ENCODE measurements around the gene KIF9. TPM values are rescaled to one million over a fixed set of nuclear protein-coding genes. Genes with fewer than 3 reads are reported as not detected.
"Not testable (repeated sequence)": the region's sequence is repeated elsewhere in the genome, so short reads cannot be mapped to it uniquely, and the experiment has no call there.

The KIF9 gene
- total RNA-seq, 2 experiments from 2014 or later: 6.9 to 7.6 TPM

- Mint-ChIP-seq H3K36me3 (no peaks in the 10 kb centered on the region), H3K4me1 (no peaks in the 10 kb centered on the region), H3K27me3 (no peaks in the 10 kb centered on the region), H3K4me3 (no peak overlapping the region), H3K27ac (no peak overlapping the region), H3K9me3 (peaks cover 3% of the 10 kb centered on the region)
- no peak for DNase-seq
Observed at GRCh38 chr3:47197287-47197686, 85.3 kb downstream of the KIF9 start.

GRCh38 chr3:47194994-47195393 is 87.6 kb downstream of the KIF9 start:
- Mint-ChIP-seq H3K27ac (no peak overlapping the region), H3K9me3 (peaks cover 3% of the 10 kb centered on the region), H3K36me3 (no peaks in the 10 kb centered on the region), H3K4me1 (no peaks in the 10 kb centered on the region), H3K4me3 (no peak overlapping the region), H3K27me3 (no peaks in the 10 kb centered on the region)
- DNase-seq: no peak

GRCh38 chr3:47193871-47194859 is 88.4 kb downstream of the KIF9 start:
- no peaks in the 10 kb centered on the region for H3K4me1 Mint-ChIP-seq
- H3K9me3 Mint-ChIP-seq: peaks cover 3% of the 10 kb centered on the region
- no peaks in the 10 kb centered on the region for H3K27me3 Mint-ChIP-seq
- H3K4me3 Mint-ChIP-seq: no peak overlapping the region
- H3K27ac Mint-ChIP-seq: no peak overlapping the region
- no peaks in the 10 kb centered on the region for H3K36me3 Mint-ChIP-seq
- DNase-seq: no peak

- H3K4me3 Mint-ChIP-seq: no peak overlapping the region
- H3K27me3 Mint-ChIP-seq: no peaks in the 10 kb centered on the region
- no peak overlapping the region for H3K27ac Mint-ChIP-seq
- no peaks in the 10 kb centered on the region for H3K9me3 Mint-ChIP-seq
- H3K4me1 Mint-ChIP-seq: no peaks in the 10 kb centered on the region
- no peaks in the 10 kb centered on the region for H3K36me3 Mint-ChIP-seq
- no peak for DNase-seq
Observed at GRCh38 chr3:47186285-47186684, 96.3 kb downstream of the KIF9 start.

GRCh38 chr3:47181685-47182084 is 100.9 kb downstream of the KIF9 start:
- H3K27ac Mint-ChIP-seq, H3K4me3 Mint-ChIP-seq, DNase-seq, H3K9me3 Mint-ChIP-seq, H3K36me3 Mint-ChIP-seq, H3K4me1 Mint-ChIP-seq, H3K27me3 Mint-ChIP-seq: not testable (repeated sequence)

GRCh38 chr3:47180011-47180410 is 102.6 kb downstream of the KIF9 start:
- not testable (repeated sequence) for H3K4me1 Mint-ChIP-seq, H3K27me3 Mint-ChIP-seq, H3K9me3 Mint-ChIP-seq, H3K36me3 Mint-ChIP-seq, H3K4me3 Mint-ChIP-seq, DNase-seq, H3K27ac Mint-ChIP-seq

Other genes with a start within 250 kb of the KIF9 start
- 10 to 100 TPM; 33.7 to 35.9 TPM for gene SETD2, start 118.7 kb downstream of the KIF9 start, total RNA-seq
- 10 to 100 TPM; 42.2 to 48.6 TPM for gene KLHL18, start 145 bp upstream of the KIF9 start, total RNA-seq
- 10 to 100 TPM; 25.9 to 30.3 TPM for gene PTPN23, start 98.2 kb upstream of the KIF9 start, total RNA-seq
- 10 to 100 TPM; 58.3 to 58.4 TPM for gene SCAP, start 193.1 kb upstream of the KIF9 start, total RNA-seq
- 10 to 100 TPM; 49.2 to 51.4 TPM for gene ELP6, start 230.9 kb upstream of the KIF9 start, total RNA-seq

All from activated naive CD8-positive, alpha-beta T cell treated with anti-CD3 and anti-CD28 coated beads for 36 hours (primary cell).